H1 (cell line): ENCODE measurements around the gene GUCY2D. TPM values are rescaled to one million over a fixed set of nuclear protein-coding genes. Genes with fewer than 3 reads are reported as not detected.
A peak's percentile ranks its signal among the peaks of the same experiment; 100 is the strongest.

Experiments
- CTCF ChIA-PET: fragments of 300-600 bp; sonication (Branson Sonifier 250); formaldehyde crosslinking; loops from one replicate; lab custom pipeline; 2021; ENCODE audit not compliant: partially characterized antibody; lab: Charles Lee
- POLR2A ChIA-PET: fragments of 300-600 bp; sonication (Branson Sonifier 250); formaldehyde crosslinking; loops from one replicate; lab custom pipeline; 2021; ENCODE audit warnings: inconsistent platforms; ENCODE audit not compliant: partially characterized antibody; lab: Charles Lee
- DNase-seq, 2 experiments: peaks; one replicate each; pipeline versions ENCODE4 v3.0.0 to v3.0.0-alpha.2; 2010 to 2022; ENCODE audit warnings: low spot score in 2 of 2, low read depth in 1 of 2, mixed read lengths in 1 of 2
- FAIRE-seq: peaks from 2 replicates; lab custom pipeline; 2011; peaks lifted over from hg19 to GRCh38; lab: Jason Lieb, UNC
- H2AFZ ChIP-seq: 2 replicates; pipeline ENCODE4 v1.8.1; 2012; ENCODE audit warnings: low read length, inconsistent platforms
- H2AK5ac ChIP-seq: 2 replicates; pipeline ENCODE4 v1.6.1; 2013; ENCODE audit warnings: low read depth, low read length
- H2BK120ac ChIP-seq: replicated peaks from 2 replicates; pipeline ENCODE3; 2013; ENCODE audit warnings: low read depth, low read length, inconsistent platforms
- H2BK12ac ChIP-seq: 2 replicates; pipeline ENCODE4 v1.6.1; 2013; ENCODE audit warnings: low read depth, low read length
- H2BK15ac ChIP-seq: 2 replicates; pipeline ENCODE4 v1.6.1; 2013; ENCODE audit warnings: low read length
- H2BK20ac ChIP-seq: 2 replicates; pipeline ENCODE4 v1.6.1; 2013; ENCODE audit warnings: low read length
- H2BK5ac ChIP-seq: 2 replicates; pipeline ENCODE4 v1.6.1; 2013; ENCODE audit warnings: low read depth, low read length
- H3K14ac ChIP-seq: 2 replicates; pipeline ENCODE4 v1.6.1; 2013; ENCODE audit warnings: inconsistent platforms; ENCODE audit not compliant: insufficient read length
- H3K18ac ChIP-seq: 2 replicates; pipeline ENCODE4 v1.6.1; 2013; ENCODE audit warnings: low read length; ENCODE audit errors: extremely low read depth
- H3K23ac ChIP-seq: 2 replicates; pipeline ENCODE4 v1.6.1; 2013; ENCODE audit warnings: inconsistent platforms; ENCODE audit not compliant: insufficient read length
- H3K23me2 ChIP-seq: 2 replicates; pipeline ENCODE4 v1.6.1; 2013; ENCODE audit warnings: low read depth, low read length
- H3K27ac ChIP-seq: 2 replicates; pipeline ENCODE4 v1.6.1; 2011; ENCODE audit warnings: low read depth, low read length, inconsistent platforms
- H3K27me3 ChIP-seq, 4 experiments: replicated peaks in 1 of 4; 1 replicate in 1 of 4; 2 replicates in 3 of 4; pipeline versions ENCODE4 v1.6.1 to v1.8.1; 2011 to 2013; ENCODE audit warnings: low read length in 3 of 4, mild to moderate bottlenecking in 3 of 4, inconsistent platforms in 2 of 4, mixed read lengths in 2 of 4, moderate library complexity in 1 of 4; ENCODE audit not compliant: control insufficient read depth in 3 of 4, insufficient read depth in 3 of 4; ENCODE audit errors: extremely low read depth in 1 of 4
- H3K36me3 ChIP-seq, 4 experiments: 2 replicates each; pipeline versions ENCODE4 v1.6.1 to v1.8.1; 2011 to 2013; ENCODE audit warnings: mild to moderate bottlenecking in 4 of 4, low read length in 3 of 4, moderate library complexity in 2 of 4, control low read depth in 1 of 4, inconsistent platforms in 1 of 4; ENCODE audit not compliant: insufficient read depth in 4 of 4, control insufficient read depth in 2 of 4
- H3K4ac ChIP-seq: replicated peaks from 2 replicates; pipeline ENCODE3; 2013; ENCODE audit warnings: low read length, low read depth, mixed read lengths, inconsistent platforms; ENCODE audit not compliant: insufficient read length
- H3K4me1 ChIP-seq, 4 experiments: replicated peaks in 1 of 4; 1 replicate in 1 of 4; 2 replicates in 3 of 4; pipeline versions ENCODE4 v1.6.1 to v1.8.1; 2011 to 2013; ENCODE audit warnings: low read length in 3 of 4, inconsistent platforms in 2 of 4, mixed read lengths in 1 of 4; ENCODE audit not compliant: insufficient read depth in 4 of 4, control insufficient read depth in 3 of 4
- H3K4me2 ChIP-seq, 2 experiments: 2 replicates each; pipeline versions ENCODE4 v1.6.1 to v1.8.1; 2011 to 2013; ENCODE audit warnings: low read depth in 2 of 2, low read length in 2 of 2, control low read depth in 1 of 2, inconsistent platforms in 1 of 2, mild to moderate bottlenecking in 1 of 2; ENCODE audit not compliant: insufficient read depth in 1 of 2
- H3K4me3 ChIP-seq, 4 experiments: fragments of 200-600, 300-600 bp in 1 of 4; sonication (generic), shearing (Covaris generic), sonication (Bioruptor Twin) in 1 of 4; 2 replicates each; pipeline versions ENCODE4 v1.5.1 to v1.8.1; 2011 to 2016; ENCODE audit warnings: low read length in 4 of 4, low read depth in 3 of 4, control low read depth in 2 of 4, inconsistent platforms in 2 of 4, mild to moderate bottlenecking in 2 of 4, mixed read lengths in 1 of 4, moderate library complexity in 1 of 4; ENCODE audit not compliant: insufficient read depth in 2 of 4; ENCODE audit errors: extremely low read depth in 1 of 4
- H3K56ac ChIP-seq: replicated peaks from 2 replicates; pipeline ENCODE3; 2013; ENCODE audit warnings: low read depth, mild to moderate bottlenecking, mixed read lengths, low read length, inconsistent platforms; ENCODE audit not compliant: insufficient read length
- H3K79me1 ChIP-seq: 2 replicates; pipeline ENCODE4 v1.6.1; 2013; ENCODE audit warnings: low read depth, low read length, control low read depth
- H3K79me2 ChIP-seq, 2 experiments: 2 replicates each; pipeline versions ENCODE4 v1.6.1 to v1.8.1; 2012 to 2013; ENCODE audit warnings: low read length in 2 of 2, mild to moderate bottlenecking in 2 of 2, inconsistent platforms in 1 of 2; ENCODE audit not compliant: insufficient read depth in 2 of 2, control insufficient read depth in 1 of 2
- H3K9ac ChIP-seq, 4 experiments: replicated peaks in 1 of 4; 1 replicate in 1 of 4; 2 replicates in 3 of 4; pipeline versions ENCODE4 v1.6.1 to v1.8.1; 2011 to 2013; ENCODE audit warnings: low read depth in 3 of 4, low read length in 3 of 4, control low read depth in 2 of 4, mild to moderate bottlenecking in 2 of 4, moderate library complexity in 2 of 4, inconsistent platforms in 1 of 4; ENCODE audit errors: extremely low read depth in 1 of 4
- H3K9me3 ChIP-seq, 2 experiments: 2 replicates each; pipeline versions ENCODE4 v1.6.1 to v1.8.1; 2012 to 2013; ENCODE audit warnings: mild to moderate bottlenecking in 2 of 2, moderate library complexity in 2 of 2, control low read depth in 1 of 2, inconsistent platforms in 1 of 2, low read depth in 1 of 2, low read length in 1 of 2, mixed read lengths in 1 of 2; ENCODE audit not compliant: insufficient read depth in 2 of 2
- H4K20me1 ChIP-seq, 2 experiments: replicated peaks in 1 of 2; 2 replicates each; pipeline versions ENCODE3 to v1.8.1; 2011 to 2013; ENCODE audit warnings: inconsistent platforms in 2 of 2, low read length in 2 of 2, mild to moderate bottlenecking in 1 of 2; ENCODE audit not compliant: insufficient read depth in 2 of 2, control insufficient read depth in 1 of 2
- H4K5ac ChIP-seq: 2 replicates; pipeline ENCODE4 v1.6.1; 2013; ENCODE audit warnings: low read length, low read depth, mixed read lengths, inconsistent platforms; ENCODE audit not compliant: insufficient read length
- H4K8ac ChIP-seq: 2 replicates; pipeline ENCODE4 v1.8.0; 2013; ENCODE audit warnings: mild to moderate bottlenecking, moderate library complexity, low read length, inconsistent platforms; ENCODE audit not compliant: insufficient read depth; ENCODE audit errors: extremely low read depth
- H4K91ac ChIP-seq: replicated peaks from 2 replicates; pipeline ENCODE3; 2013; ENCODE audit warnings: low read length, mixed read lengths, inconsistent platforms; ENCODE audit not compliant: insufficient read length
- CREB1 ChIP-seq: IDR thresholded peaks from 2 replicates; pipeline ENCODE4 v1.6.1; 2012; ENCODE audit warnings: inconsistent platforms
- ZNF274 ChIP-seq: IDR thresholded peaks from 2 replicates; pipeline ENCODE4 v1.7.0; 2012; ENCODE audit warnings: low read length, borderline replicate concordance; ENCODE audit errors: extremely low read depth
- WGBS, 2 experiments: shearing (Covaris generic) in 1 of 2; methylation state at CpG; one replicate each; pipeline versions ENCODE4 v1.1.6 to v1.1.7; 2013 to 2015; ENCODE audit warnings: low lambda C conversion rate in 2 of 2, mixed read lengths in 2 of 2, inconsistent platforms in 1 of 2, low coverage in 1 of 2, missing lambda C conversion rate in 1 of 2; ENCODE audit not compliant: insufficient replicate concordance in 2 of 2, insufficient coverage in 1 of 2, insufficient read length in 1 of 2; ENCODE audit errors: extremely low coverage in 1 of 2, missing lambda C conversion rate in 1 of 2; 5-methylcytosine and 5-hydroxymethylcytosine counted together
- polyA plus RNA-seq, 7 experiments: library from polyadenylated mRNA; depleted of rRNA in 3 of 7; stranded (reverse) in 5 of 7; unstranded in 2 of 7; fragments of >200 nt in 5 of 7; fragments of 200-250 nt in 2 of 7; gene quantifications; 1 replicate in 5 of 7; 2 replicates in 1 of 7; 4 replicates in 1 of 7; pipeline versions ENCODE4 v1.2.1 to v1.2.3, GENCODE V29; 2011 to 2013; ENCODE audit warnings: missing spikeins in 2 of 7, mixed read lengths in 2 of 7
- total RNA-seq: library from RNA; stranded (reverse); fragmentation: NEBNext Ultra II Directional; extraction: Animal tissue kit (Norgen Biotek cat#: 25700); gene quantifications from 2 replicates; pipeline ENCODE4 v1.2.1, GENCODE V29; 2021

The GUCY2D gene
- total and polyA plus RNA-seq, 2 of the 8 experiments (the other 6 are each of a cell fraction or from before 2014, with no cell fraction given), result 0.20 to 0.48 TPM

- no peak overlapping the region for H2BK15ac ChIP-seq
- CTCF ChIA-PET, result interaction anchor here (0.8 to 6.5 kb wide), 3 partner anchors 12 to 310 kb away, joined by 3 to 93 read pairs (median 6); no protein-coding TSS in a partner anchor
- H3K9me3 ChIP-seq, result no peaks in the 10 kb centered on the region
- H3K4me3 ChIP-seq, result no peak overlapping the region
- H3K36me3 ChIP-seq, result no peaks in the 10 kb centered on the region
- WGBS, 2 experiments, result 94% methylated on average over 7 of the region's 7 CpGs; no CpG with 5 or more reads in 1 of the 2 experiments
- H4K8ac ChIP-seq, result no peak overlapping the region
- H3K9ac ChIP-seq, result no peak overlapping the region
- no peak overlapping the region for H2BK20ac ChIP-seq
- no peak overlapping the region for H4K5ac ChIP-seq
- H3K27me3 ChIP-seq, result peaks cover 1 to 12% (median 9%) of the 10 kb centered on the region in 4 experiments; a peak in 5 of 7 replicates
- no peak overlapping the region for H4K91ac ChIP-seq
- no peak overlapping the region for H3K27ac ChIP-seq
- no peak overlapping the region for H3K4me2 ChIP-seq
- H2BK120ac ChIP-seq, result no peak overlapping the region
- H3K18ac ChIP-seq, result no peak overlapping the region
- H2BK5ac ChIP-seq, result no peak overlapping the region
- H3K79me2 ChIP-seq, result no peaks in the 10 kb centered on the region
- no peak overlapping the region for H2AK5ac ChIP-seq
- H3K79me1 ChIP-seq, result no peaks in the 10 kb centered on the region
- H3K14ac ChIP-seq, result no peak overlapping the region
- no peaks in the 10 kb centered on the region; the same call in 1 of the 2 replicates for H3K23me2 ChIP-seq
- H2AFZ ChIP-seq, result no peak overlapping the region
- H3K4me1 ChIP-seq, result peaks cover 0 to 4% (median 0%) of the 10 kb centered on the region in 4 experiments; a peak in 1 of 7 replicates
- DNase-seq, result no peak
- H4K20me1 ChIP-seq, result no peaks in the 10 kb centered on the region
- no peak overlapping the region for H3K4ac ChIP-seq
- no peak overlapping the region for H3K56ac ChIP-seq
- no peak overlapping the region for H3K23ac ChIP-seq
- no peak overlapping the region for H2BK12ac ChIP-seq
- FAIRE-seq, result no peak
- 0 out of 2 replicates have a peak, but pooled peaks have one; percentile 20 for TF ChIP-seq CREB1
- TF ChIP-seq ZNF274, result no peak
- POLR2A ChIA-PET, result no interaction called here
These were observed 51.2 kb downstream of the GUCY2D start for GRCh38 chr17:8053600-8053999.
